SK-N-MC (cell line): ENCODE results near the gene COL8A2.

Source experiments
- EZH2 ChIP-seq: fragments of 200-600 bp; sonication (generic); IDR thresholded peaks from one replicate; pipeline ENCODE4 v1.6.1; 2017; ENCODE audit warnings: antibody characterized with exemption
- FOXP2 ChIP-seq: optimal IDR thresholded peaks from 2 replicates; pipeline ENCODE3; 2011; ENCODE audit warnings: mild to moderate bottlenecking, moderate library complexity; ENCODE audit not compliant: insufficient read depth; ENCODE audit errors: extremely low read length, control extremely low read depth
- POLR2AphosphoS5 ChIP-seq: IDR thresholded peaks from 2 replicates; pipeline ENCODE4 v1.6.1; 2012; ENCODE audit warnings: mild to moderate bottlenecking, low read depth, low read length, borderline replicate concordance

DNA sequence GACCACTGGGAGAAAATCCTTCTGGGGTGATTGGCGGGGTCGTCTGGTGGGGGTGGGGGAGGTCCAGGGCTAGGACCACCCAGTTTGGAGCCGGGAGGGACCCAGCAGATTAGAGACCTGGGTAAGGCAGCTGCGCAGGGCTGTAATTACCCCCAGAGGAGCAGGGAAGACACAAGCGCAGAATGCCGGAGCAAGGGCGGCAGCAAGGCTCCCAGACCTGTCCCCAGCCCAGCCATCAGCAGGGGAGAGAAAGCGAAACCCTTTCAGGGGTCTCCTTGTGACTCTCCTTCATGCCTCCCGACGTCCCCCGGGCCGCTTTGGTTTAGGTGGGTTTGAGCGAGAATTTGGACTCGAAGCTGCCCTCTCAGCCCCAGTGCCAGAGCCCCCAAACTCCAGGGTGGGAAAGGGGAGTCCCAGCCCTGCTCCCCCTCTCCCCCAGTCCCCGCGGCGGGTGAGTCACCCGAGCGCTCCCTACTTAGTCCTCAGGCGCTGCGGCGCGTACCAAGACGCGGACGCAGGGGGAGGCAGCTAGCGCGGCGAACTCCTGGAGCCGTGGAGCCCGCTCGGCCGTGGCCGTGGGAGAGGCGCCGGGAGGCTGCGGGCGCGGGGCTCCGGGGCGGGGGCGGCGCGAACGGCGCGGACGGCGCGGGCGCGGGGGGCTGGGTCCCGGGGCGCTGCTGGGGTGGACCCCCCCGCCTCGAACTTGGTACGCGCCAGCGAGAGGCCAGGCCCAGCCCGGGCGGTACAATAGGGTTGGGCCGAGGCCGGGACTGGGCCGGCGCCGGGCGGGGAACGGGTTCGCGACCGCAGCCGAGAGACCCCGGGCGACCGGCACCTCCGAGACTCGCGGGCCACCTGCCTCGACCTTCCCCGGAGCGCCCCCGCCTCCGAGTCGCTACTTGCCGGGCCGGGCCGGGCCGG is 30.6 kb upstream of the COL8A2 start, which contains the start of gene MAP7D1:
- TF ChIP-seq POLR2AphosphoS5 = peak; percentile 91
- no peak for TF ChIP-seq FOXP2
- no peak for TF ChIP-seq EZH2
